Liver (tissue), 9 donors: ENCODE data around the gene THBS3. TPM values are rescaled to one million over a fixed set of nuclear protein-coding genes. Genes with fewer than 3 reads are reported as not detected.

Experiments
- DNase-seq: peaks from one replicate; pipeline ENCODE4 v3.0.0-alpha.2; 2017; ENCODE audit warnings: low spot score
- H3K27ac ChIP-seq, 2 donors: one replicate each; pipeline ENCODE4 v1.7.0; 2013; ENCODE audit warnings: inconsistent platforms in 2 of 2, low read length in 2 of 2, control low read depth in 1 of 2, low read depth in 1 of 2, mild to moderate bottlenecking in 1 of 2
- H3K27me3 ChIP-seq, 4 donors: one replicate each; pipeline versions ENCODE4 v1.6.1 to v1.7.0; 2013; ENCODE audit warnings: low read length in 3 of 4, inconsistent platforms in 1 of 4, mild to moderate bottlenecking in 1 of 4, moderate library complexity in 1 of 4; ENCODE audit not compliant: control insufficient read depth in 4 of 4, insufficient read depth in 4 of 4
- H3K36me3 ChIP-seq, 4 donors: one replicate each; pipeline versions ENCODE4 v1.6.1 to v1.7.0; 2013; ENCODE audit warnings: low read length in 3 of 4, mild to moderate bottlenecking in 3 of 4, low read depth in 1 of 4, moderate library complexity in 1 of 4; ENCODE audit not compliant: control insufficient read depth in 4 of 4, insufficient read depth in 3 of 4
- H3K4me1 ChIP-seq, 4 donors: one replicate each; pipeline versions ENCODE4 v1.6.1 to v1.7.0; 2013; ENCODE audit warnings: low read length in 3 of 4, mild to moderate bottlenecking in 3 of 4, moderate library complexity in 1 of 4; ENCODE audit not compliant: control insufficient read depth in 4 of 4, insufficient read depth in 4 of 4
- H3K4me3 ChIP-seq, 3 donors: one replicate each; pipeline versions ENCODE4 v1.6.1 to v1.7.0; 2013; ENCODE audit warnings: low read length in 3 of 3, control low read depth in 1 of 3, low read depth in 1 of 3, mild to moderate bottlenecking in 1 of 3
- H3K9ac ChIP-seq, 2 donors: one replicate each; pipeline ENCODE4 v1.7.0; 2013; ENCODE audit warnings: low read length in 2 of 2, mild to moderate bottlenecking in 2 of 2, moderate library complexity in 2 of 2, control low read depth in 1 of 2, low read depth in 1 of 2
- H3K9me3 ChIP-seq, 4 donors: one replicate each; pipeline versions ENCODE4 v1.6.1 to v1.7.0; 2013; ENCODE audit warnings: low read length in 3 of 4; ENCODE audit not compliant: control insufficient read depth in 4 of 4
- EGR1 ChIP-seq, 2 donors: IDR thresholded peaks; 2 replicates each; pipeline ENCODE4 v1.6.1; 2016 to 2018; ENCODE audit warnings: antibody characterized with exemption in 2 of 2, low read depth in 2 of 2
- FOXA1 ChIP-seq: IDR thresholded peaks from 2 replicates; pipeline ENCODE4 v1.6.1; 2016; ENCODE audit warnings: antibody characterized with exemption
- GABPA ChIP-seq, 2 donors: IDR thresholded peaks in 1 of 2; conservative IDR thresholded peaks in 1 of 2; 2 replicates each; pipeline ENCODE4 v1.6.1; 2016; ENCODE audit warnings: antibody characterized with exemption in 2 of 2, mild to moderate bottlenecking in 1 of 2, moderate library complexity in 1 of 2
- HNF4A ChIP-seq, 2 donors: conservative IDR thresholded peaks; 2 replicates each; pipeline ENCODE4 v1.6.1; 2016; ENCODE audit warnings: antibody characterized with exemption in 2 of 2, mild to moderate bottlenecking in 2 of 2
- HNF4G ChIP-seq: IDR thresholded peaks from 2 replicates; pipeline ENCODE4 v1.6.1; 2016; ENCODE audit warnings: antibody characterized with exemption
- JUND ChIP-seq, 2 donors: IDR thresholded peaks; 2 replicates each; pipeline ENCODE4 v1.6.1; 2016; ENCODE audit warnings: antibody characterized with exemption in 2 of 2
- MAX ChIP-seq: IDR thresholded peaks from 2 replicates; pipeline ENCODE4 v1.6.1; 2016; ENCODE audit warnings: antibody characterized with exemption
- RAD21 ChIP-seq, 2 donors: IDR thresholded peaks; 2 replicates each; pipeline ENCODE4 v1.6.1; 2016; ENCODE audit warnings: antibody characterized with exemption in 2 of 2, mild to moderate bottlenecking in 2 of 2
- RXRA ChIP-seq, 2 donors: IDR thresholded peaks; 2 replicates each; pipeline ENCODE4 v1.6.1; 2017 to 2018; ENCODE audit warnings: antibody characterized with exemption in 2 of 2, mild to moderate bottlenecking in 1 of 2
- SP1 ChIP-seq: IDR thresholded peaks from 2 replicates; pipeline ENCODE4 v1.6.1; 2018; ENCODE audit warnings: antibody characterized with exemption, mild to moderate bottlenecking
- TAF1 ChIP-seq: conservative IDR thresholded peaks from 2 replicates; pipeline ENCODE4 v1.6.1; 2016; ENCODE audit warnings: antibody characterized with exemption, mild to moderate bottlenecking
- YY1 ChIP-seq: IDR thresholded peaks from 2 replicates; pipeline ENCODE4 v1.6.1; 2016; ENCODE audit warnings: antibody characterized with exemption, mild to moderate bottlenecking
- ZBTB33 ChIP-seq: IDR thresholded peaks from 2 replicates; pipeline ENCODE4 v1.6.1; 2016; ENCODE audit warnings: antibody characterized with exemption
- WGBS: extraction: QIAGEN DNeasy Blood & Tissue Kit; methylation state at CpG from one replicate; pipeline ENCODE4 v1.1.7; 2013; 5-methylcytosine and 5-hydroxymethylcytosine counted together
- polyA plus RNA-seq, 2 donors: library from polyadenylated mRNA; stranded (reverse) in 1 of 2; unstranded in 1 of 2; fragments of 200-250 nt in 1 of 2; fragments of >200 nt in 1 of 2; fragmentation: Nextera tagmentation in 1 of 2; extraction: Ambion mirVana in 1 of 2; gene quantifications; one replicate each; pipeline versions ENCODE4 v1.2.1 to v1.2.3, GENCODE V29; 2013 to 2015
- total RNA-seq, 2 donors: library from RNA; depleted of rRNA; stranded (reverse); fragments of >200 nt; gene quantifications; one replicate each; pipeline ENCODE4 v1.2.3, GENCODE V29; 2014
- TF ChIP-seq, protein P1 (sequence below): IDR thresholded peaks from 2 replicates; pipeline ENCODE4 v1.6.1; 2016; ENCODE audit warnings: antibody characterized with exemption
- TF ChIP-seq, protein P2 (sequence below): fragments of 150-350 bp; IDR thresholded peaks from 2 replicates; pipeline ENCODE4 v1.5.1; 2017; ENCODE audit warnings: improper control_type of control experiment, low read depth, low read length; ENCODE audit not compliant: missing input control
- donor health status: healthy.
- donor health status: healthy.
- donor health status: healthy.
- donor health status: healthy.
- donor health status: healthy.

Gene THBS3
- total and polyA plus RNA-seq, 4 donors, result 3.1 to 6.9 (median 4.2) TPM

GRCh38 chr1:155202731-155203515 lies 4.8 kb downstream of the THBS3 start:
- DNase-seq, result no peak
- H3K9ac ChIP-seq, result no peak overlapping the region
- peaks cover 2 to 11% (median 8%) of the 10 kb centered on the region in 4 donors for H3K4me1 ChIP-seq
- H3K27me3 ChIP-seq, result no peaks in the 10 kb centered on the region
- no peaks in the 10 kb centered on the region for H3K9me3 ChIP-seq
- no peak overlapping the region for H3K4me3 ChIP-seq
- no peak for TF ChIP-seq JUND (IDR thresholded peaks at IDR 0.05)
- no peak overlapping the region for H3K27ac ChIP-seq
- H3K36me3 ChIP-seq, result no peaks in the 10 kb centered on the region
- WGBS, result 89% methylated on average over 19 of the region's 19 CpGs

GRCh38 chr1:155202198-155202597 lies 5.5 kb downstream of the THBS3 start:
- TF ChIP-seq RAD21 (IDR thresholded peaks at IDR 0.05), result no peak
- no peak for TF ChIP-seq TAF1
- TF ChIP-seq SP1, result no peak
- TF ChIP-seq JUND (IDR thresholded peaks at IDR 0.05), result no peak
- TF ChIP-seq HNF4G, result no peak
- no peak for TF ChIP-seq YY1
- TF ChIP-seq, protein P1, sequence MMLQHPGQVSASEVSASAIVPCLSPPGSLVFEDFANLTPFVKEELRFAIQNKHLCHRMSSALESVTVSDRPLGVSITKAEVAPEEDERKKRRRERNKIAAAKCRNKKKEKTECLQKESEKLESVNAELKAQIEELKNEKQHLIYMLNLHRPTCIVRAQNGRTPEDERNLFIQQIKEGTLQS, result no peak
- TF ChIP-seq FOXA1, result no peak
- TF ChIP-seq EGR1 (IDR thresholded peaks at IDR 0.05; ENCODE audit: low read depth in 2 of 2), result no peak
- TF ChIP-seq RXRA (IDR thresholded peaks at IDR 0.05), result no peak
- TF ChIP-seq HNF4A (conservative IDR thresholded peaks at IDR 0.05), result no peak
- TF ChIP-seq MAX, result no peak
- no peak for TF ChIP-seq GABPA (IDR thresholded peaks at IDR 0.05 in 1 of 2, conservative IDR thresholded peaks at IDR 0.05 in 1 of 2)
- no peak for TF ChIP-seq ZBTB33
- TF ChIP-seq, protein P2, sequence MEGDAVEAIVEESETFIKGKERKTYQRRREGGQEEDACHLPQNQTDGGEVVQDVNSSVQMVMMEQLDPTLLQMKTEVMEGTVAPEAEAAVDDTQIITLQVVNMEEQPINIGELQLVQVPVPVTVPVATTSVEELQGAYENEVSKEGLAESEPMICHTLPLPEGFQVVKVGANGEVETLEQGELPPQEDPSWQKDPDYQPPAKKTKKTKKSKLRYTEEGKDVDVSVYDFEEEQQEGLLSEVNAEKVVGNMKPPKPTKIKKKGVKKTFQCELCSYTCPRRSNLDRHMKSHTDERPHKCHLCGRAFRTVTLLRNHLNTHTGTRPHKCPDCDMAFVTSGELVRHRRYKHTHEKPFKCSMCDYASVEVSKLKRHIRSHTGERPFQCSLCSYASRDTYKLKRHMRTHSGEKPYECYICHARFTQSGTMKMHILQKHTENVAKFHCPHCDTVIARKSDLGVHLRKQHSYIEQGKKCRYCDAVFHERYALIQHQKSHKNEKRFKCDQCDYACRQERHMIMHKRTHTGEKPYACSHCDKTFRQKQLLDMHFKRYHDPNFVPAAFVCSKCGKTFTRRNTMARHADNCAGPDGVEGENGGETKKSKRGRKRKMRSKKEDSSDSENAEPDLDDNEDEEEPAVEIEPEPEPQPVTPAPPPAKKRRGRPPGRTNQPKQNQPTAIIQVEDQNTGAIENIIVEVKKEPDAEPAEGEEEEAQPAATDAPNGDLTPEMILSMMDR, result no peak
- H3K4me3 ChIP-seq, result no peak overlapping the region
- no peaks in the 10 kb centered on the region for H3K27me3 ChIP-seq
- H3K9me3 ChIP-seq, result no peaks in the 10 kb centered on the region
- H3K36me3 ChIP-seq, result no peaks in the 10 kb centered on the region
- no peak overlapping the region for H3K27ac ChIP-seq
- 81% methylated on average over 7 of the region's 7 CpGs for WGBS
- H3K4me1 ChIP-seq, result peaks cover 0 to 6% (median 3%) of the 10 kb centered on the region in 4 donors
- H3K9ac ChIP-seq, result no peak overlapping the region
- no peak for DNase-seq
